GM23338 (cell line): ENCODE results near the gene KLHL26. TPM values are rescaled to one million over a fixed set of nuclear protein-coding genes. Genes with fewer than 3 reads are reported as not detected.

Experiments
- ATAC-seq: fragments of 200-7000 bp; cut with Tn5 transposase; 3 replicates; pipeline ENCODE4 v1.9.1; 2020
- DNase-seq: peaks from one replicate; pipeline ENCODE4 v3.0.0-alpha.2; 2015; ENCODE audit warnings: low spot score
- H2AFZ ChIP-seq: fragments of 200-600 bp; sonication (generic); 2 replicates; pipeline ENCODE4 v1.8.0; 2016; ENCODE audit warnings: antibody characterized with exemption, mild to moderate bottlenecking, moderate library complexity
- H3F3A ChIP-seq: fragments of 200-600 bp; sonication (generic); replicated peaks from 2 replicates; pipeline ENCODE4 v1.8.0; 2017; ENCODE audit warnings: antibody characterized with exemption, mixed run types, low read depth
- H3K27ac ChIP-seq: fragments of 200-600 bp; sonication (generic); 2 replicates; pipeline ENCODE4 v1.6.1; 2016; ENCODE audit warnings: low read depth
- H3K27me3 ChIP-seq: fragments of 200-600 bp; sonication (generic); 2 replicates; pipeline ENCODE4 v1.8.0; 2016; ENCODE audit warnings: mild to moderate bottlenecking, mixed run types, moderate library complexity; ENCODE audit not compliant: insufficient read depth
- H3K36me3 ChIP-seq: fragments of 200-600 bp; sonication (generic); 2 replicates; pipeline ENCODE4 v1.8.0; 2016; ENCODE audit warnings: mild to moderate bottlenecking; ENCODE audit not compliant: insufficient read depth
- H3K4me1 ChIP-seq: fragments of 200-600 bp; sonication (generic); 2 replicates; pipeline ENCODE4 v1.8.0; 2016; ENCODE audit warnings: mild to moderate bottlenecking, moderate library complexity; ENCODE audit not compliant: insufficient read depth
- H3K4me2 ChIP-seq: fragments of 200-600 bp; sonication (generic); 2 replicates; pipeline ENCODE4 v1.7.1; 2017; ENCODE audit warnings: mixed run types
- H3K4me3 ChIP-seq: fragments of 200-600 bp; sonication (generic); 2 replicates; pipeline ENCODE4 v1.6.1; 2016; ENCODE audit warnings: mixed run types
- H3K79me2 ChIP-seq: fragments of 200-600 bp; sonication (generic); replicated peaks from 2 replicates; pipeline ENCODE4 v1.8.0; 2017; ENCODE audit warnings: mild to moderate bottlenecking; ENCODE audit not compliant: insufficient read depth
- H3K9me2 ChIP-seq: fragments of 200-600 bp; sonication (generic); 2 replicates; pipeline ENCODE4 v1.8.0; 2017; ENCODE audit not compliant: insufficient read depth
- H4K20me1 ChIP-seq: fragments of 200-600 bp; sonication (generic); replicated peaks from 2 replicates; pipeline ENCODE4 v1.8.0; 2017; ENCODE audit warnings: mild to moderate bottlenecking; ENCODE audit not compliant: insufficient read depth
- H3K27ac Mint-ChIP-seq: 2 replicates; pipeline ENCODE4 v1.8.0; 2020; ENCODE audit warnings: inconsistent platforms, mild to moderate bottlenecking, moderate library complexity, mixed read lengths
- H3K27me3 Mint-ChIP-seq: 3 replicates; pipeline ENCODE4 v1.8.0; 2022; ENCODE audit warnings: low read depth, mild to moderate bottlenecking, moderate library complexity, mixed read lengths, inconsistent platforms; ENCODE audit not compliant: insufficient read depth, poor library complexity
- H3K36me3 Mint-ChIP-seq: 3 replicates; pipeline ENCODE4 v1.8.0; 2021; ENCODE audit warnings: low read depth, mild to moderate bottlenecking, inconsistent platforms, moderate library complexity, mixed read lengths
- H3K4me1 Mint-ChIP-seq: 3 replicates; pipeline ENCODE4 v1.8.0; 2020; ENCODE audit warnings: mild to moderate bottlenecking, inconsistent platforms, mixed read lengths
- H3K4me3 Mint-ChIP-seq: 3 replicates; pipeline ENCODE4 v1.8.0; 2021; ENCODE audit warnings: moderate library complexity, mild to moderate bottlenecking, inconsistent platforms, mixed read lengths
- H3K9me3 Mint-ChIP-seq: 3 replicates; pipeline ENCODE4 v1.8.0; 2020; ENCODE audit warnings: moderate library complexity, mild to moderate bottlenecking, inconsistent platforms, mixed read lengths
- CREB1 ChIP-seq: fragments of 250-450 bp; sonication (Bioruptor Pico); IDR thresholded peaks from 2 replicates; pipeline ENCODE4 v1.5.0; 2020; ENCODE audit warnings: low read depth, mild to moderate bottlenecking, moderate library complexity
- CTCF ChIP-seq, 2 experiments: fragments of 200-600 bp in 1 of 2; sonication (generic) in 1 of 2; conservative IDR thresholded peaks; 2 replicates each; pipeline versions ENCODE4 v1.5.1 to v1.6.1; 2016 to 2017; ENCODE audit warnings: antibody characterized with exemption in 2 of 2, low read depth in 2 of 2, mild to moderate bottlenecking in 2 of 2, moderate library complexity in 1 of 2
- ETS1 ChIP-seq: IDR thresholded peaks from 2 replicates; pipeline ENCODE4 v1.6.1; 2016; ENCODE audit warnings: antibody characterized with exemption
- EZH2 ChIP-seq: fragments of 200-600 bp; sonication (generic); IDR thresholded peaks from one replicate; pipeline ENCODE4 v1.8.0; 2017; ENCODE audit warnings: antibody characterized with exemption, mild to moderate bottlenecking, low read depth; ENCODE audit not compliant: unreplicated experiment
- EZH2phosphoT487 ChIP-seq: fragments of 200-600 bp; sonication (generic); IDR thresholded peaks from one replicate; pipeline ENCODE4 v1.8.1; 2018; ENCODE audit warnings: antibody characterized with exemption; ENCODE audit not compliant: unreplicated experiment
- JUNB ChIP-seq: IDR thresholded peaks from one replicate; pipeline ENCODE4 v1.6.1; 2016; ENCODE audit warnings: antibody characterized with exemption; ENCODE audit not compliant: unreplicated experiment
- NANOG ChIP-seq: IDR thresholded peaks from 2 replicates; pipeline ENCODE4 v1.6.1; 2016; ENCODE audit warnings: antibody characterized with exemption, borderline replicate concordance
- POLR2AphosphoS5 ChIP-seq: IDR thresholded peaks from 2 replicates; pipeline ENCODE4 v1.6.1; 2016; ENCODE audit warnings: antibody characterized with exemption, low read depth
- REST ChIP-seq: IDR thresholded peaks from one replicate; pipeline ENCODE4 v1.6.1; 2018; ENCODE audit warnings: antibody characterized with exemption; ENCODE audit not compliant: unreplicated experiment
- STAT1 ChIP-seq: IDR thresholded peaks from one replicate; pipeline ENCODE4 v1.6.1; 2016; ENCODE audit warnings: antibody characterized with exemption; ENCODE audit not compliant: unreplicated experiment
- ZNF114 ChIP-seq: fragments of 250-450 bp; sonication (Bioruptor Pico); IDR thresholded peaks from 2 replicates; pipeline ENCODE4 v1.5.0; 2020; ENCODE audit warnings: mild to moderate bottlenecking, moderate library complexity
- ZNF331 ChIP-seq: fragments of 250-450 bp; sonication (Bioruptor Pico); IDR thresholded peaks from 2 replicates; pipeline ENCODE4 v1.5.0; 2020; ENCODE audit warnings: low read depth, mild to moderate bottlenecking, moderate library complexity
- ZNF462 ChIP-seq: fragments of 250-450 bp; sonication (Bioruptor Pico); IDR thresholded peaks from 2 replicates; pipeline ENCODE4 v1.5.0; 2020; ENCODE audit warnings: mild to moderate bottlenecking, moderate library complexity
- polyA plus RNA-seq: library from polyadenylated mRNA; unstranded; fragments of >200 nt; fragmentation: Nextera tagmentation; extraction: Ambion mirVana; gene quantifications from 2 replicates; pipeline ENCODE4 v1.2.1, GENCODE V29; 2016
- total RNA-seq: library from RNA; depleted of rRNA; stranded (reverse); fragments of >200 nt; shearing (Covaris generic); gene quantifications from 2 replicates; pipeline ENCODE4 v1.2.3, GENCODE V29; 2014

The KLHL26 gene
- total and polyA plus RNA-seq, 2 experiments from 2014 or later, result 3.6 to 11.2 TPM

- Histone ChIP-seq H3K36me3 (no peaks in the 10 kb centered on the region), H3K9me2 (no peaks in the 10 kb centered on the region), H3K27me3 (no peaks in the 10 kb centered on the region), H2AFZ (no peak overlapping the region), H4K20me1 (no peaks in the 10 kb centered on the region; the same call in 1 of the 2 replicates), H3K27ac (no peak overlapping the region), H3K79me2 (no peaks in the 10 kb centered on the region; the same call in 1 of the 2 replicates), H3F3A (no peaks in the 10 kb centered on the region), H3K4me3 (no peak overlapping the region), H3K4me1 (no peaks in the 10 kb centered on the region), H3K4me2 (no peak overlapping the region)
- H3K27me3 Mint-ChIP-seq, result peaks cover 23% of the 10 kb centered on the region
- peaks cover 10% of the 10 kb centered on the region for H3K4me1 Mint-ChIP-seq
- H3K36me3 Mint-ChIP-seq, result peaks cover 5% of the 10 kb centered on the region; the same call in 1 of the 3 replicates
- H3K27ac Mint-ChIP-seq, result no peak overlapping the region
- DNase-seq, result no peak
- no peaks in the 10 kb centered on the region for H3K9me3 Mint-ChIP-seq
- H3K4me3 Mint-ChIP-seq, result no peak overlapping the region; the same call in 2 of the 3 replicates
- ATAC-seq, result no peak
- TF ChIP-seq STAT1 (no peak), NANOG (no peak), POLR2AphosphoS5 (no peak), EZH2 (no peak), CREB1 (CRISPR knock-in tag) (no peak), JUNB (no peak), ZNF114 (no peak), EZH2phosphoT487 (no peak), ZNF462 (CRISPR knock-in tag) (no peak), ZNF331 (CRISPR knock-in tag) (no peak), CTCF (conservative IDR thresholded peaks at IDR 0.05; ENCODE audit: low read depth in 2 of 2) (no peak), REST (no peak), ETS1 (no peak)
Measured at GRCh38 chr19:18718846-18719458, 82.1 kb downstream of the KLHL26 start.
